ENCODE results near the gene F3. TPM values are rescaled to one million over a fixed set of nuclear protein-coding genes. Genes with fewer than 3 reads are reported as not detected.

The F3 gene
- total and polyA plus RNA-seq, 9 of the 15 experiments (the other 6 are each of a cell fraction or from before 2014, with no cell fraction given): 0.24 to 0.28 TPM; not detected in 7

DNA sequence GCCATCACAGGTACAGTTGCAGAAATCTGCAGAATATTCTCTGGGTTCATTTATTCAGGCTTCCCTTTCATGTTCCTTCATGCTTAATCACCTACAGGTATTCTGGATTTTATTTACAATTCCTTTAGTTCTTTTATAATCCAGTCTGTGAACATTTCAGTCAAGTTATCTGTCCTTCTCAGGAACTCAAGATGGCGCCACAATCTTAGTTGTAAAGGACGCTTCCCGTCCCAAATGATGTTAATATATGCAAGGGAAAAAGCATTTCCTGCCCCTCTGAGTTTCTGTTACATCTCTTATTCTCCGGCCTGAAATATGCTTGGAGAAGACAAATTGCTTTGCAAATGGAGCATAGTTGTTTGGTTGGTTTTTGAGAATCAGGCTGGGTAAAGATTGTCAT is 19.3 kb downstream of the F3 start:
- peak; percentile 67; the same call in 2 of the 3 replicates for ATAC-seq
- peak in 1 of 4 experiments; percentile 43 for DNase-seq (ENCODE audit: extremely low read depth in 1 of 4, low spot score in 3 of 4)
- no peak overlapping the region for H3K9ac ChIP-seq (ENCODE audit: insufficient read depth in 1 of 2, low read depth in 2 of 2, low read length in 2 of 2)
- H2AFZ ChIP-seq (ENCODE audit: low read depth, low read length): no peak overlapping the region
- FAIRE-seq: no peak
- BruUV-seq (replicated peaks): no TSS peak
- no peaks in the 10 kb centered on the region for H3K79me2 ChIP-seq (ENCODE audit: control insufficient read depth, insufficient read depth, low read length)
- H4K20me1 ChIP-seq (replicated peaks; ENCODE audit: control insufficient read depth, insufficient read depth, low read length): no peaks in the 10 kb centered on the region
- no peak overlapping the region for H3K4me2 ChIP-seq (ENCODE audit: insufficient read depth, low read length)
- no peaks in the 10 kb centered on the region for H3K4me1 ChIP-seq (replicated peaks in 1 of 2; ENCODE audit: control insufficient read depth in 2 of 2, insufficient read depth in 2 of 2, low read length in 2 of 2)
- no peaks in the 10 kb centered on the region for H3K27me3 ChIP-seq (ENCODE audit: control insufficient read depth in 2 of 2, insufficient read depth in 2 of 2, low read length in 2 of 2)
- no peaks in the 10 kb centered on the region for H3K36me3 ChIP-seq (ENCODE audit: control insufficient read depth, insufficient read depth, low read length)
- intact Hi-C loops (cut with micrococcal nuclease) (loop anchor here (1.0 to 5.0 kb wide), 2 partner anchors 200 to 280 kb away; no protein-coding TSS in a partner anchor), in situ Hi-C loops (cut with MboI) (loop anchor here (5.0 kb wide), 1 partner anchor 280 kb away; no protein-coding TSS in a partner anchor)
- WGBS (ENCODE audit: insufficient coverage, low coverage, missing lambda C conversion rate): 2% methylated on average over 4 of the region's 4 CpGs
- TF ChIP-seq, protein P1, sequence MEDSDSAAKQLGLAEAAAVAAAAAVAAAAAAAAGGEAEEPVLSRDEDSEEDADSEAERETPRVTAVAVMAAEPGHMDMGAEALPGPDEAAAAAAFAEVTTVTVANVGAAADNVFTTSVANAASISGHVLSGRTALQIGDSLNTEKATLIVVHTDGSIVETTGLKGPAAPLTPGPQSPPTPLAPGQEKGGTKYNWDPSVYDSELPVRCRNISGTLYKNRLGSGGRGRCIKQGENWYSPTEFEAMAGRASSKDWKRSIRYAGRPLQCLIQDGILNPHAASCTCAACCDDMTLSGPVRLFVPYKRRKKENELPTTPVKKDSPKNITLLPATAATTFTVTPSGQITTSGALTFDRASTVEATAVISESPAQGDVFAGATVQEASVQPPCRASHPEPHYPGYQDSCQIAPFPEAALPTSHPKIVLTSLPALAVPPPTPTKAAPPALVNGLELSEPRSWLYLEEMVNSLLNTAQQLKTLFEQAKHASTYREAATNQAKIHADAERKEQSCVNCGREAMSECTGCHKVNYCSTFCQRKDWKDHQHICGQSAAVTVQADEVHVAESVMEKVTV (CRISPR knock-in tag; IDR thresholded peaks at IDR 0.05): peak; percentile 69
- TF ChIP-seq, protein P2, sequence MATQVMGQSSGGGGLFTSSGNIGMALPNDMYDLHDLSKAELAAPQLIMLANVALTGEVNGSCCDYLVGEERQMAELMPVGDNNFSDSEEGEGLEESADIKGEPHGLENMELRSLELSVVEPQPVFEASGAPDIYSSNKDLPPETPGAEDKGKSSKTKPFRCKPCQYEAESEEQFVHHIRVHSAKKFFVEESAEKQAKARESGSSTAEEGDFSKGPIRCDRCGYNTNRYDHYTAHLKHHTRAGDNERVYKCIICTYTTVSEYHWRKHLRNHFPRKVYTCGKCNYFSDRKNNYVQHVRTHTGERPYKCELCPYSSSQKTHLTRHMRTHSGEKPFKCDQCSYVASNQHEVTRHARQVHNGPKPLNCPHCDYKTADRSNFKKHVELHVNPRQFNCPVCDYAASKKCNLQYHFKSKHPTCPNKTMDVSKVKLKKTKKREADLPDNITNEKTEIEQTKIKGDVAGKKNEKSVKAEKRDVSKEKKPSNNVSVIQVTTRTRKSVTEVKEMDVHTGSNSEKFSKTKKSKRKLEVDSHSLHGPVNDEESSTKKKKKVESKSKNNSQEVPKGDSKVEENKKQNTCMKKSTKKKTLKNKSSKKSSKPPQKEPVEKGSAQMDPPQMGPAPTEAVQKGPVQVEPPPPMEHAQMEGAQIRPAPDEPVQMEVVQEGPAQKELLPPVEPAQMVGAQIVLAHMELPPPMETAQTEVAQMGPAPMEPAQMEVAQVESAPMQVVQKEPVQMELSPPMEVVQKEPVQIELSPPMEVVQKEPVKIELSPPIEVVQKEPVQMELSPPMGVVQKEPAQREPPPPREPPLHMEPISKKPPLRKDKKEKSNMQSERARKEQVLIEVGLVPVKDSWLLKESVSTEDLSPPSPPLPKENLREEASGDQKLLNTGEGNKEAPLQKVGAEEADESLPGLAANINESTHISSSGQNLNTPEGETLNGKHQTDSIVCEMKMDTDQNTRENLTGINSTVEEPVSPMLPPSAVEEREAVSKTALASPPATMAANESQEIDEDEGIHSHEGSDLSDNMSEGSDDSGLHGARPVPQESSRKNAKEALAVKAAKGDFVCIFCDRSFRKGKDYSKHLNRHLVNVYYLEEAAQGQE (IDR thresholded peaks at IDR 0.05; ENCODE audit: borderline replicate concordance): peak; percentile 47; the same call in 1 of the 2 replicates
- TF ChIP-seq, protein P2 (CRISPR knock-in tag; IDR thresholded peaks at IDR 0.05; ENCODE audit: low read depth): no peak
- TF ChIP-seq RAD21 (CRISPR knock-in tag; conservative IDR thresholded peaks at IDR 0.05 in 1 of 2, IDR thresholded peaks at IDR 0.05 in 1 of 2) (peak; percentile 80 to 82), RBM39 (optimal IDR thresholded peaks at IDR 0.05; ENCODE audit: low read depth, low read length) (no peak), SMC3 (conservative IDR thresholded peaks at IDR 0.05; ENCODE audit: insufficient read depth, low read depth, low read length) (0 out of 2 replicates have a peak, but pooled peaks have one; percentile 22), SOX6 (IDR thresholded peaks at IDR 0.05) (no peak)
- TF ChIP-seq, protein P3, sequence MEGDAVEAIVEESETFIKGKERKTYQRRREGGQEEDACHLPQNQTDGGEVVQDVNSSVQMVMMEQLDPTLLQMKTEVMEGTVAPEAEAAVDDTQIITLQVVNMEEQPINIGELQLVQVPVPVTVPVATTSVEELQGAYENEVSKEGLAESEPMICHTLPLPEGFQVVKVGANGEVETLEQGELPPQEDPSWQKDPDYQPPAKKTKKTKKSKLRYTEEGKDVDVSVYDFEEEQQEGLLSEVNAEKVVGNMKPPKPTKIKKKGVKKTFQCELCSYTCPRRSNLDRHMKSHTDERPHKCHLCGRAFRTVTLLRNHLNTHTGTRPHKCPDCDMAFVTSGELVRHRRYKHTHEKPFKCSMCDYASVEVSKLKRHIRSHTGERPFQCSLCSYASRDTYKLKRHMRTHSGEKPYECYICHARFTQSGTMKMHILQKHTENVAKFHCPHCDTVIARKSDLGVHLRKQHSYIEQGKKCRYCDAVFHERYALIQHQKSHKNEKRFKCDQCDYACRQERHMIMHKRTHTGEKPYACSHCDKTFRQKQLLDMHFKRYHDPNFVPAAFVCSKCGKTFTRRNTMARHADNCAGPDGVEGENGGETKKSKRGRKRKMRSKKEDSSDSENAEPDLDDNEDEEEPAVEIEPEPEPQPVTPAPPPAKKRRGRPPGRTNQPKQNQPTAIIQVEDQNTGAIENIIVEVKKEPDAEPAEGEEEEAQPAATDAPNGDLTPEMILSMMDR (IDR thresholded peaks at IDR 0.05 in 2 of 3, conservative IDR thresholded peaks at IDR 0.05 in 1 of 3; ENCODE audit: insufficient read depth in 2 of 3, low read depth in 1 of 3, low read length in 3 of 3): peak; percentile 43 to 62 (median 49); a peak in 5 of 6 replicates
- CTCF ChIA-PET (ENCODE audit: low intra/inter-chr PET ratio): interaction anchor here (0.6 to 1.6 kb wide), 4 partner anchors 75 to 1047 kb away, joined by 3 to 19 read pairs (median 8); no protein-coding TSS in a partner anchor
- H3K27ac ChIP-seq (ENCODE audit: extremely low read depth, low read depth, low read length): no peak overlapping the region
- POLR2A ChIA-PET: interaction anchor here (1.3 kb wide), 1 partner anchor 9 kb away, joined by 4 read pairs; no protein-coding TSS in a partner anchor
- H3K9me3 ChIP-seq (replicated peaks; ENCODE audit: control insufficient read depth, insufficient read depth, low read depth, low read length): no peaks in the 10 kb centered on the region
- no peaks in the 10 kb centered on the region for H3K9me1 ChIP-seq (ENCODE audit: control insufficient read depth, insufficient read depth, low read length)
- H3K4me3 ChIP-seq: no peak overlapping the region

Measured in K562 (cell line).